ENCODE data around the gene ELOVL4.

ELOVL4 gene

DNA sequence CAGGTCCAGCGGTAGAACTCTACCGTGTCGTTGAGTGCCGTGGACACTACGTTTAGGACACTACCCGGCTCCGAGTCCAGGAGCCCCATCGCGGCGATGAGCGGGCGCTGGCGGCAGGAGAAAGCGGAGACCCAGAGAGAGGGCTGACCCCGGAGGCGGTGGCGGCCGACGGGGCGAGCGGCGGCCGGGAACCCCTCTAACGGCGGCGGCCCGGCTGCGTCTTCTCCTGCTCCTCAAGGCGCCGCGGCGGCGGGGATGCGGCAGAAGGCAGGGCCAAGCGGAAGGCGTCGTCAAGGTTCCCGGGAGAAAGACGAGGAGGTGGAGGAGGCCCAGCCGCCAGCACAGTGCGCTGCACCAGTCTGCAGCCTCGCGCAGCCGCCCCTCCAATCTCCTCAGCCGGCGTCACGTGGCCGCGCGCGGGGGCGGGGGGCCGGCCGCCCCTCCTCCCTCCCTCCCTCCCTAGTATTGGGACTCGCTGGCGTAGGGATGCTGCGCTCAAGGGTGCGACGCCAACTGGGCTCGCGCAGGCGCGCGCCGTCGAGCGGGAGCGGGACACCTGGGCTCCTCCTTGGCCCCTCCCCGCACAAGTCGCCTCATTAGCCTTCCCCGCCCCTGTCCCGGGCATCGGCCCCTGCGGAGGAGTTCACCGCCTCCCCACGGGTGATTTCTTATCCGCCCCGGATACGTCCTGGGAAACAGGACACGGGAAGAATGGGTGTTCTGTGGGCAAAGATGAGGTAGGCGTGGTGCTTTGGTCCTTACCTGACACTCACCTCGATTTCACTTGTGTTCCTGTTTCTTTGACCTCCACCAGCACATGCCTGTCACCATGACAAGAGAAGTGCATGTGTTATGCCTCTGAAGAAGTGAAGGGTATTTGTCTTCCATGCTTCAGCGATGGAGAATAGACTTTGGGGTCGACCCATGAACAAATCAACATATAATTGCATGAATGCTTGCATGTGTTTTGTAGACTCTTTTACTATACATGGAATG, at the start of gene ELOVL4:
Gene ELOVL4, minus strand, starts transcription at position 363 of the 996 bp plus-strand sequence. Its CDS starts 274 bp downstream, at position 89.
- peak; percentile 91 for DNase-seq (ENCODE audit: low spot score)

DNA sequence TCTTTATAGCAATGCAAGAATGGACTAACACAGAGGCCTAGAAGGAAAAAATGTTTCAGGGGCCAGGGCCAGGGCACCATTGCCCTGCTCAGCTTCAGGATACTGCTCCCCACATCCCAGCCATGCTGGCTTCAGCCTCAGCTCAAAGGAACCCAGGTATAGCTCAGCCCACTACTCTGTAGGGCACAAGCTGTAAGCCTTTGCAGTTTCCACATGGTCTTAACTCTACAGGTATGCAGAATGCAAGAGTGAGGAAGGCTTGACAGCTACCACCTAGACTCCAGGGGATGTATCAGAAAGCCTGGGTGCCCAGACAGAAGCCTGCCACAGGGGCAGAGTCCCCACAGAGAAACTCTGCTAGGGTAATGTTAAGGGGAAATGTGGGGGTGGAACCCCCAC, 46.6 kb upstream of the ELOVL4 start:
- DNase-seq (ENCODE audit: low spot score) = no peak

DNA sequence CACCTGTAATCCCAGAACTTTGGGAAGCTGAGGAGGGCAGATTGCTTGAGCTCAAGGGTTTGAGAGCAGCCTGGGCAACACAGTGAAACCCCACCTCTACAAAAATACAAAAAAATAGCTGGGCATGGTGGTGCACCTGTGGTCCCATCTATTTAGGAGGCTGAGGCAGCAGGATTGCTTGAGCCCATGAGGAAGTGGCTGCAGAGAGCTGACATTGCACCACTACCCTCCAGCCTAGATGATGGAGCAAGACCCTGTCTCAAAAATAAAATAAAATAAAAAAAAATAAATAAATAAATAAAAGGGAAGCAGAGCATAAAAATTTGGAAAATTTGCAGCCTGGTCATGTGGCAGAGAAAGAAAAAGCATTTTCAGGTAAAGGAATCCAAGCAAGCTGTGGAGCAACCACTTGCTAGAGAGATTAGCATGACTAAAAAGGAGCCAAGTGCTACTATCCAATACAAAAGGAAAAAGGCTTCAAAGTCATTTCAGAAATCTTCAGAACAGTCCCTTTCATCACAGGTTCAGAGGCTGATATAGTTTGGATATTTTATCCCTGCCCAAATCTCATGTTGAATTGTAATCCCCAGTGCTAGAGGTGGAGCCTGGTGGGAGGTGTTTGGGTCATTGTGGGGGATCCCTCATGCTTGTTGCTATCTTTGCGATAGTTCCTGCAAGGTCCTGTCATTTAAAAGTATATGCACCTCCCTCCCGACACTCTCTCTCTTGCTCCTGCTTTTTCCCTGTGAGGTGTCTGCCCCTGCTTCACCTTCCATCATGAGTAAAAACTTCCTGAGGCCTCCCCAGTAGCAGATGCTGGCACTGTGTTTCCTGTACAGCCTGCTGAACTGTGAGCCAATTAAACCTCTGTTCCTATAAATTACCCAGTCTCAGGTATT, 45.9 kb upstream of the ELOVL4 start:
- no peak for DNase-seq (ENCODE audit: low spot score)

DNA sequence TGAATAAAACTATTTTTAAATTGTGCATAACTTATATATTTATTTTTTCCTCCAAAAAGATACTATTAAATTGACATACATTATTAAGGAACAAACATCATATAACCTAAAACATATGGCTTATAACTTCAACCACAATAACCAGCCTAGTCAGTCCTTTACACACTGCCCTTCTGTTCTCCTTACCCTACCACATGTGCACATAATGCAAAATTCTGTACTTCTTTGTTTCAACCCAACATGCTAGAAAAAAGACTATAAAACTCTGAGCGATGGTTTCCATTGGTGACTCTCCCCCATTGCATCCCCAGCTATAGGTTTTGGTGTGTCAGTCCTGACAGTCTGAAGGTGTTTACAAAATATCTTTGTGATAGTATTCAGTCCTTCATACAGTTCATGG, 42.3 kb upstream of the ELOVL4 start:
- no peak for DNase-seq (ENCODE audit: low spot score)

GRCh38 chr6:79985128-79985527, 37.8 kb upstream of the ELOVL4 start:
- DNase-seq (ENCODE audit: low spot score) = no peak

GRCh38 chr6:79984261-79984660, 36.9 kb upstream of the ELOVL4 start:
- no peak for DNase-seq (ENCODE audit: low spot score)

- DNase-seq (ENCODE audit: low spot score) = no peak
These were observed 34.3 kb upstream of the ELOVL4 start for GRCh38 chr6:79981652-79982051.

- no peak for DNase-seq (ENCODE audit: low spot score)
These were observed 23.8 kb upstream of the ELOVL4 start for GRCh38 chr6:79971193-79971592.

GRCh38 chr6:79969784-79970183, 22.4 kb upstream of the ELOVL4 start:
- DNase-seq (ENCODE audit: low spot score) = no peak

- no peak for DNase-seq (ENCODE audit: low spot score)
These were observed 19.8 kb upstream of the ELOVL4 start for GRCh38 chr6:79967178-79967577.

- no peak for DNase-seq (ENCODE audit: low spot score)
These were observed 17.3 kb upstream of the ELOVL4 start for GRCh38 chr6:79964607-79965081.

GRCh38 chr6:79954849-79955248, 7.5 kb upstream of the ELOVL4 start:
- no peak for DNase-seq (ENCODE audit: low spot score)

DNA sequence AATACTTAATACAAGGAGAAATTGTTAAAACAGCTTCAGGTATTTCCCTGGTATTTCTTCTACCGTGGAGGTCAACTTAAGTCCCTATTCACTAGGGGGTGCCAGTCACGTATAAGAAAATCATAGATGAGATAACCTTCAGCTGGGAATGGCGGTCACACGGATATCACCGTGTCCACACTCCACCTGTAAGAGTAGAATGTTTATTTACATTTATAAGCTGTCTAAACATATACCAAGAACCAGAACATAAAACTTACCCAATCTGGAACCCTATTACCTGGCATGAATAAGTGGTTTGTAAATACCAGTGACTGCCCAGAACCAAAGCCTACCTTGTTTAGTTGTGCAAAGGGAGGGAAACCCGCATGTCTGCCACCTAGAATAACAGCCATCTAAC, 1.9 kb upstream of the ELOVL4 start:
- peak; percentile 55 for DNase-seq (ENCODE audit: low spot score)

DNA sequence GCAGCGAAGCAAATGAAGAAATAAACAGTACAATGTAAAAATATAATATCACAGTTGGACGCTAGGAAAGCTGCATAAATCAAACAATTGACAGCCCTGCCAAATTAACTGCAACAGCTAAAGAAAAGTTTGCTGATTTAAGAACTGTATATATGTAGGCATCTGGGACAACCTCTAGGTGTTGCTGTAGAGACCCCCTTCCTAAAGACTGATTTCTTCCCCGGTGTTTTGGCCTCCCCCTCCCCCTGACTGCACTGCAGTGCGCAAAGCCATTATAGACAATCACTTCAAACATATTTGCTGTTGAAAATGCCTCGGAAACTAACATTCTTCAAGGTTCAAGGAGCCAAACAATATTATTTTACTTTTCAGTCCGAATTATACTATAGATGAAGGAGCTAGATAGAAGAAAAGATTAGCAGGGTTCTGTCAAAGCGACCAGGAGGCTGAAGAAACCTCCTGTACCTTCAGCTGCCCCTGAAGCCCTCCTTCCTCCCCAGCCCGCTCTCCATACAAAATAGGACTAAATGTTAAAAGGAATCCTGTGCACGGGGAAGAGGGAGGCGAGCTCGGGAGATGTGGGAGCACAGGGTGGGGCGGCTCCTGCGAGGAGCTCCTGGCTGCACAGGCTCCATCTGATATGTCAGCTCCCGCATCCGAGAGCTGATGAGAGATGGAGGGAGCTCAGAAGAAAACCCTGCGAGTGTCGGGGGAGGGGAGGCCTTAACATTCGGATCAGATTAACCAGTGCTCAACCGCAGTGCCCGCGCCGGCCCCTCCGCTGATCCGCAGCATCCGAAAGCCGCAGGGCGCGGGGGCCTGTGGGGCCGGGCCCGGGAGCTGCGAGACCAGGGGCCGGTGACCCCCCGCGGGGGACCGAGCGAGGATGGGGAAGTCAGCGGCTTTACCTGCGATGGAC, 822 bp downstream of the ELOVL4 start:
- peak; percentile 67 for DNase-seq (ENCODE audit: low spot score)

GRCh38 chr6:79943133-79943532, 4.2 kb downstream of the ELOVL4 start:
- no peak for DNase-seq (ENCODE audit: low spot score)

GRCh38 chr6:79941489-79942151, 5.7 kb downstream of the ELOVL4 start:
- DNase-seq (ENCODE audit: low spot score) = no peak

GRCh38 chr6:79928478-79928998, 18.8 kb downstream of the ELOVL4 start:
- no peak for DNase-seq (ENCODE audit: low spot score)

DNA sequence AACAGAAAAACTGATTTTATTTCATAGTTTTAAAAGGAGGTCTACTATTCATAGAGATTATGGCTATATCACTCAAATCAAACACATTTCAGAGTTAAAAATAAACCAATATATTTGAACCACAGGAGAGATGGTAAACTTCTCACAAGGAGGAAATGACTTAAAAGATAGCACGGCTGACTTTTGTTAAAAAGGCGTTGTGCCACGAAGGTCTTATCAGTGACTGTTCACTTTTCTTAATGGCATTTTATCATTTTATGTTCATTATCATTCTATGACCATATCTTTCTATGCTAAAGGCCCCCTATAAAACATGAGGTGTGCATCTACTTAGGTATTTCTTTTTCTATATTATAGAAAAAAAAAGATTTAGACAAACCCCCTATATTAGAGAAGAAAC, 19.6 kb downstream of the ELOVL4 start:
- DNase-seq (ENCODE audit: low spot score) = no peak

GRCh38 chr6:79923270-79923669, 24.1 kb downstream of the ELOVL4 start:
- no peak for DNase-seq (ENCODE audit: low spot score)

DNA sequence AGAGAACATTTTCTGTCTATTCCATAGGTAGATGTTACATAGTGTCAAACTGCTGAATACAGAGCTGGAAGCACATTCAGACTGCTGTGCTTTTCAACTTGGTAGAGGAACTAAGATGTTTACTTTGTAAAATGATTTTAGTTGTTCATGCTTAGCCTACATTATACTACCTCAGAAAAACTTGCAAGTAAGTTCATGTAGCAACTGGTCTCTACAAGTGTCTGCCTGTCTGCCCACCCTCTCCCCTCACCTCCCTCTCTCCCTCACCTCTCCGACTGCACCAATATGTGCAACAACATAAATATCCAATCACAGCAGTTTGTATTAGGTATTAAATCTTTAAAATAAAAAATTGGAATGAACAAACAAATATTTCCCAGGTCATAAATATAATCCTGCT, 25.3 kb downstream of the ELOVL4 start:
- no peak for DNase-seq (ENCODE audit: low spot score)

GRCh38 chr6:79913369-79913768, 34.0 kb downstream of the ELOVL4 start:
- DNase-seq (ENCODE audit: low spot score) = no peak

Measured in ecto neural progenitor cell (in vitro differentiated cells).